ENCODE results near the gene SCNM1.
A peak's percentile ranks its signal among the peaks of the same experiment; 100 is the strongest.

DNA sequence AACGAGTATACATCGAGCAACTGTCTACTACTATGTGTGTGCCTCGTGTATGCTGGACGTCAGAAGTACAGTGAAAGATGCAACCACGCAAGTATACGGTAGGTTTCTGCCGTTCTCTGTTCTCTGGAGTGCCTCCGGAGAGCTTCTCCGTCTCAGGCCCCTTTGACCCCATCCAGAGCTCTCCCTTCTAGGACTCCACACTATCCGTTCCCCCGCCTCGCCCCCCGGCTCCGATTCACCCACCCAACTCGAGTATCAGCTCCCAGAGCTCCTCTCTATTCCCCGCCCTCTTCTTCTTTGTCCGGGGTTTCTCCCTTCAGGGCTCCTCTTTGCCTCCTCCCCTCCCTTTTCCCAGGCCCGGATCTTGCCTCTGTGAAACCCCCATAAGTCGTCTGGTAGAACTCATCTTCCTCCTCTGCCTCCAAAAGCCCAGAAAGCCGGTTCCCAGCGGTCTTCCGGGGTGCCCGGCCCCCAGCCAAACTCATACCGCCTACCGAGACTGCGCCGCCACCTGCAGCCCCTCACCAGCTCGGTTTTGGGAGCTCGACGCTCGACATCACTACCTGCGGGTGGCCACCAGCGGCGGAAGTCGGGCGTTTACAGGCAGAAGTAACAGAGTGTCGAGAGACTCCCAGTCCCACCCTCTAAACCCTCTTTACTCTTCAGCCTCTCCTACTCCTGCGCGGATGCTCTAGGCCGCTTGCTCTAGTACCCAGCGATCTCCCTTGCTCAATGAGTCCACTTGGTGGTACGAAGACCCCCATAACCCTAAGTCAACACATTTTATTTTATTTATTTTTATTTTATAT lies 23.9 kb downstream of the SCNM1 start, which contains the start of gene VPS72:
- TF ChIP-seq, protein P1, sequence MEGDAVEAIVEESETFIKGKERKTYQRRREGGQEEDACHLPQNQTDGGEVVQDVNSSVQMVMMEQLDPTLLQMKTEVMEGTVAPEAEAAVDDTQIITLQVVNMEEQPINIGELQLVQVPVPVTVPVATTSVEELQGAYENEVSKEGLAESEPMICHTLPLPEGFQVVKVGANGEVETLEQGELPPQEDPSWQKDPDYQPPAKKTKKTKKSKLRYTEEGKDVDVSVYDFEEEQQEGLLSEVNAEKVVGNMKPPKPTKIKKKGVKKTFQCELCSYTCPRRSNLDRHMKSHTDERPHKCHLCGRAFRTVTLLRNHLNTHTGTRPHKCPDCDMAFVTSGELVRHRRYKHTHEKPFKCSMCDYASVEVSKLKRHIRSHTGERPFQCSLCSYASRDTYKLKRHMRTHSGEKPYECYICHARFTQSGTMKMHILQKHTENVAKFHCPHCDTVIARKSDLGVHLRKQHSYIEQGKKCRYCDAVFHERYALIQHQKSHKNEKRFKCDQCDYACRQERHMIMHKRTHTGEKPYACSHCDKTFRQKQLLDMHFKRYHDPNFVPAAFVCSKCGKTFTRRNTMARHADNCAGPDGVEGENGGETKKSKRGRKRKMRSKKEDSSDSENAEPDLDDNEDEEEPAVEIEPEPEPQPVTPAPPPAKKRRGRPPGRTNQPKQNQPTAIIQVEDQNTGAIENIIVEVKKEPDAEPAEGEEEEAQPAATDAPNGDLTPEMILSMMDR (IDR thresholded peaks at IDR 0.05), result peak in 5 of 6 experiments; percentile 30 to 61 (median 41)
- TF ChIP-seq POLR2AphosphoS5 (IDR thresholded peaks at IDR 0.05), result peak; percentile 56 to 88
- TF ChIP-seq POLR2A (IDR thresholded peaks at IDR 0.05), result peak in 3 of 4 donors; percentile 32 to 68 (median 43)
- TF ChIP-seq EP300 (IDR thresholded peaks at IDR 0.05), result peak in 1 of 4 donors; percentile 71
